ENCODE data around the gene CALCOCO1.

The CALCOCO1 gene

DNA sequence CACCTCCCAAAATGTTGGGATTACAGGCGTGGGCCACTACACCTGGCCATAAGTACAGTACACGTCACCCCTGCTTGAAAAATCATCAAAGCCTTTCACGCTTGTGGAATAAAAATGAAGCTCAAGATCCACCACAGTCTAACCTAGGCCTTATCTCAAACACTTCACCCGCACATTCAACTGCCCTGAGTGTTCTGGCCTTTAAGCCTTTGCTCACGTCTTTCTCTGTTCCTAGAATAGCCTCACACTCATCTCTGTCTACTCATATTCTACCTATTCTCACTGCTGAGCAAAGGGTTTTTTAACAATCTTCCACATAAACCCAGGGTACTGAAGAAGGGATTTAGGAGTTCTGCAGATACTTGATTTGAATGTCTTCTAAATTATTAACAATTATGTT is 9.9 kb downstream of the CALCOCO1 start:
- Histone ChIP-seq H3K36me3 (ENCODE audit: low read length) (no peaks in the 10 kb centered on the region), H3K9ac (ENCODE audit: low read length) (no peak overlapping the region), H2AFZ (ENCODE audit: low read depth, low read length, severe bottlenecking) (no peak overlapping the region)

GRCh38 chr12:53714004-53714403 is 13.2 kb downstream of the CALCOCO1 start:
- Histone ChIP-seq H3F3A (ENCODE audit: insufficient read depth) (no peaks in the 10 kb centered on the region), H3K9ac (ENCODE audit: low read length) (no peak overlapping the region), H3K27ac (ENCODE audit: low read depth, low read length) (no peak overlapping the region), H3K36me3 (ENCODE audit: low read length) (no peaks in the 10 kb centered on the region), H3K9me2 (replicated peaks; ENCODE audit: insufficient read depth, low read length) (no peaks in the 10 kb centered on the region), H3K4me2 (ENCODE audit: low read depth, low read length, poor library complexity, severe bottlenecking) (no peak overlapping the region), H2AFZ (ENCODE audit: low read depth, low read length, severe bottlenecking) (no peak overlapping the region), H3K79me2 (ENCODE audit: insufficient read depth, low read length) (no peaks in the 10 kb centered on the region), H3K27me3 (ENCODE audit: low read length) (no peaks in the 10 kb centered on the region), H3K9me3 (ENCODE audit: insufficient read depth, low read length) (no peaks in the 10 kb centered on the region), H4K20me1 (ENCODE audit: low read depth, low read length) (no peaks in the 10 kb centered on the region), H3K4me3 (ENCODE audit: insufficient read depth, low read length, poor library complexity, severe bottlenecking) (no peak overlapping the region)
- TF ChIP-seq EZH2phosphoT487 (conservative IDR thresholded peaks at IDR 0.05; ENCODE audit: low read length), result no peak
- TF ChIP-seq, protein P1, sequence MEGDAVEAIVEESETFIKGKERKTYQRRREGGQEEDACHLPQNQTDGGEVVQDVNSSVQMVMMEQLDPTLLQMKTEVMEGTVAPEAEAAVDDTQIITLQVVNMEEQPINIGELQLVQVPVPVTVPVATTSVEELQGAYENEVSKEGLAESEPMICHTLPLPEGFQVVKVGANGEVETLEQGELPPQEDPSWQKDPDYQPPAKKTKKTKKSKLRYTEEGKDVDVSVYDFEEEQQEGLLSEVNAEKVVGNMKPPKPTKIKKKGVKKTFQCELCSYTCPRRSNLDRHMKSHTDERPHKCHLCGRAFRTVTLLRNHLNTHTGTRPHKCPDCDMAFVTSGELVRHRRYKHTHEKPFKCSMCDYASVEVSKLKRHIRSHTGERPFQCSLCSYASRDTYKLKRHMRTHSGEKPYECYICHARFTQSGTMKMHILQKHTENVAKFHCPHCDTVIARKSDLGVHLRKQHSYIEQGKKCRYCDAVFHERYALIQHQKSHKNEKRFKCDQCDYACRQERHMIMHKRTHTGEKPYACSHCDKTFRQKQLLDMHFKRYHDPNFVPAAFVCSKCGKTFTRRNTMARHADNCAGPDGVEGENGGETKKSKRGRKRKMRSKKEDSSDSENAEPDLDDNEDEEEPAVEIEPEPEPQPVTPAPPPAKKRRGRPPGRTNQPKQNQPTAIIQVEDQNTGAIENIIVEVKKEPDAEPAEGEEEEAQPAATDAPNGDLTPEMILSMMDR (IDR thresholded peaks at IDR 0.05; ENCODE audit: insufficient read depth, low read length, poor library complexity, severe bottlenecking), result no peak

More for the DNA sequence above, 9.9 kb downstream of the CALCOCO1 start:
- Histone ChIP-seq H3K4me2 (ENCODE audit: low read depth, low read length, poor library complexity, severe bottlenecking) (no peak overlapping the region), H3F3A (ENCODE audit: insufficient read depth) (no peaks in the 10 kb centered on the region), H3K27ac (ENCODE audit: low read depth, low read length) (no peak overlapping the region), H3K4me3 (ENCODE audit: insufficient read depth, low read length, poor library complexity, severe bottlenecking) (no peak overlapping the region), H4K20me1 (ENCODE audit: low read depth, low read length) (no peaks in the 10 kb centered on the region), H3K9me2 (replicated peaks; ENCODE audit: insufficient read depth, low read length) (no peaks in the 10 kb centered on the region), H3K27me3 (ENCODE audit: low read length) (no peaks in the 10 kb centered on the region), H3K9me3 (ENCODE audit: insufficient read depth, low read length) (no peaks in the 10 kb centered on the region), H3K79me2 (ENCODE audit: insufficient read depth, low read length) (no peaks in the 10 kb centered on the region)
- TF ChIP-seq, protein P1 (IDR thresholded peaks at IDR 0.05; ENCODE audit: insufficient read depth, low read length, poor library complexity, severe bottlenecking), result no peak
- no peak for TF ChIP-seq EZH2phosphoT487 (conservative IDR thresholded peaks at IDR 0.05; ENCODE audit: low read length)

GRCh38 chr12:53713516-53713915 is 13.7 kb downstream of the CALCOCO1 start:
- Histone ChIP-seq H3K36me3 (ENCODE audit: low read length) (no peaks in the 10 kb centered on the region), H3K9ac (ENCODE audit: low read length) (no peak overlapping the region)

More at GRCh38 chr12:53713516-53713915, 13.7 kb downstream of the CALCOCO1 start:
- Histone ChIP-seq H3K4me3 (ENCODE audit: insufficient read depth, low read length, poor library complexity, severe bottlenecking) (no peak overlapping the region), H3K27ac (ENCODE audit: low read depth, low read length) (no peak overlapping the region), H4K20me1 (ENCODE audit: low read depth, low read length) (no peaks in the 10 kb centered on the region), H3K79me2 (ENCODE audit: insufficient read depth, low read length) (no peaks in the 10 kb centered on the region), H3F3A (ENCODE audit: insufficient read depth) (no peaks in the 10 kb centered on the region), H3K27me3 (ENCODE audit: low read length) (no peaks in the 10 kb centered on the region), H2AFZ (ENCODE audit: low read depth, low read length, severe bottlenecking) (no peak overlapping the region), H3K9me3 (ENCODE audit: insufficient read depth, low read length) (no peaks in the 10 kb centered on the region), H3K9me2 (replicated peaks; ENCODE audit: insufficient read depth, low read length) (no peaks in the 10 kb centered on the region), H3K4me2 (ENCODE audit: low read depth, low read length, poor library complexity, severe bottlenecking) (no peak overlapping the region)
- TF ChIP-seq, protein P1 (IDR thresholded peaks at IDR 0.05; ENCODE audit: insufficient read depth, low read length, poor library complexity, severe bottlenecking), result no peak
- TF ChIP-seq EZH2phosphoT487 (conservative IDR thresholded peaks at IDR 0.05; ENCODE audit: low read length), result no peak
